Measurements from ENCODE around the gene PDE11A.

Gene PDE11A

GRCh38 chr2:178108176-178108575, 35.6 kb upstream of the PDE11A start:
- no peak overlapping the region for H3K4me3 ChIP-seq (ENCODE audit: insufficient read depth, low read length, poor library complexity, severe bottlenecking)
- no peaks in the 10 kb centered on the region for H3K9me2 ChIP-seq (replicated peaks; ENCODE audit: insufficient read depth, low read length)
- H3K27me3 ChIP-seq (ENCODE audit: low read length): no peaks in the 10 kb centered on the region
- H3K36me3 ChIP-seq (ENCODE audit: low read length): no peaks in the 10 kb centered on the region
- no peaks in the 10 kb centered on the region for H3F3A ChIP-seq (ENCODE audit: insufficient read depth)
- no peak overlapping the region for H2AFZ ChIP-seq (ENCODE audit: low read depth, low read length, severe bottlenecking)
- H3K27ac ChIP-seq (ENCODE audit: low read depth, low read length): no peak overlapping the region
- no peaks in the 10 kb centered on the region for H3K9me3 ChIP-seq (ENCODE audit: insufficient read depth, low read length)
- H3K4me2 ChIP-seq (ENCODE audit: low read depth, low read length, poor library complexity, severe bottlenecking): no peak overlapping the region
- no peaks in the 10 kb centered on the region for H3K79me2 ChIP-seq (ENCODE audit: insufficient read depth, low read length)
- TF ChIP-seq EZH2phosphoT487 (conservative IDR thresholded peaks at IDR 0.05; ENCODE audit: low read length) (no peak), CTCF (IDR thresholded peaks at IDR 0.05; ENCODE audit: insufficient read depth, low read length, poor library complexity, severe bottlenecking) (no peak)
- H4K20me1 ChIP-seq (ENCODE audit: low read depth, low read length): no peaks in the 10 kb centered on the region
- no peak overlapping the region for H3K9ac ChIP-seq (ENCODE audit: low read length)

GRCh38 chr2:178106053-178106452, 33.5 kb upstream of the PDE11A start:
- Histone ChIP-seq H3K9me2 (replicated peaks; ENCODE audit: insufficient read depth, low read length) (no peaks in the 10 kb centered on the region), H3K79me2 (ENCODE audit: insufficient read depth, low read length) (no peaks in the 10 kb centered on the region), H3K36me3 (ENCODE audit: low read length) (no peaks in the 10 kb centered on the region), H3K4me2 (ENCODE audit: low read depth, low read length, poor library complexity, severe bottlenecking) (no peak overlapping the region), H3K27ac (ENCODE audit: low read depth, low read length) (no peak overlapping the region), H3K4me3 (ENCODE audit: insufficient read depth, low read length, poor library complexity, severe bottlenecking) (no peak overlapping the region), H3K27me3 (ENCODE audit: low read length) (no peaks in the 10 kb centered on the region), H4K20me1 (ENCODE audit: low read depth, low read length) (no peaks in the 10 kb centered on the region), H3K9ac (ENCODE audit: low read length) (no peak overlapping the region), H2AFZ (ENCODE audit: low read depth, low read length, severe bottlenecking) (no peak overlapping the region), H3K9me3 (ENCODE audit: insufficient read depth, low read length) (no peaks in the 10 kb centered on the region), H3F3A (ENCODE audit: insufficient read depth) (no peaks in the 10 kb centered on the region)
- TF ChIP-seq EZH2phosphoT487 (conservative IDR thresholded peaks at IDR 0.05; ENCODE audit: low read length) (no peak), CTCF (IDR thresholded peaks at IDR 0.05; ENCODE audit: insufficient read depth, low read length, poor library complexity, severe bottlenecking) (no peak)

GRCh38 chr2:178105566-178105965, 33.0 kb upstream of the PDE11A start:
- Histone ChIP-seq H3K9me3 (ENCODE audit: insufficient read depth, low read length) (no peaks in the 10 kb centered on the region), H3K27me3 (ENCODE audit: low read length) (no peaks in the 10 kb centered on the region), H3F3A (ENCODE audit: insufficient read depth) (no peaks in the 10 kb centered on the region), H3K79me2 (ENCODE audit: insufficient read depth, low read length) (no peaks in the 10 kb centered on the region), H3K9me2 (replicated peaks; ENCODE audit: insufficient read depth, low read length) (no peaks in the 10 kb centered on the region), H4K20me1 (ENCODE audit: low read depth, low read length) (no peaks in the 10 kb centered on the region), H3K9ac (ENCODE audit: low read length) (no peak overlapping the region), H3K36me3 (ENCODE audit: low read length) (no peaks in the 10 kb centered on the region), H3K27ac (ENCODE audit: low read depth, low read length) (no peak overlapping the region), H2AFZ (ENCODE audit: low read depth, low read length, severe bottlenecking) (no peak overlapping the region), H3K4me3 (ENCODE audit: insufficient read depth, low read length, poor library complexity, severe bottlenecking) (no peak overlapping the region), H3K4me2 (ENCODE audit: low read depth, low read length, poor library complexity, severe bottlenecking) (no peak overlapping the region)
- TF ChIP-seq EZH2phosphoT487 (conservative IDR thresholded peaks at IDR 0.05; ENCODE audit: low read length) (no peak), CTCF (IDR thresholded peaks at IDR 0.05; ENCODE audit: insufficient read depth, low read length, poor library complexity, severe bottlenecking) (no peak)

Data from SU-DHL-6 (cell line).